SU-DHL-6 (cell line): ENCODE data around the gene FHAD1.

ENCODE experiments used
- H2AFZ ChIP-seq: fragments of 200-600 bp; sonication (generic); 2 replicates; pipeline ENCODE4 v1.6.1; 2014; ENCODE audit warnings: low read depth, mild to moderate bottlenecking, moderate library complexity, mixed read lengths, antibody characterized with exemption, low read length; ENCODE audit not compliant: severe bottlenecking
- H3F3A ChIP-seq: fragments of 200-600 bp; shearing (Covaris generic); 2 replicates; pipeline ENCODE4 v1.6.0; 2016; ENCODE audit warnings: antibody characterized with exemption, mild to moderate bottlenecking; ENCODE audit not compliant: insufficient read depth
- H3K27ac ChIP-seq: fragments of 200-600 bp; sonication (generic); 2 replicates; pipeline ENCODE4 v1.5.1; 2016; ENCODE audit warnings: low read depth, mild to moderate bottlenecking, low read length, moderate library complexity, mixed read lengths
- H3K27me3 ChIP-seq: fragments of 200-600 bp; sonication (generic), shearing (Covaris generic); 2 replicates; pipeline ENCODE4 v1.6.0; 2014; ENCODE audit warnings: mild to moderate bottlenecking, low read length
- H3K36me3 ChIP-seq: fragments of 200-600 bp; sonication (generic); 2 replicates; pipeline ENCODE4 v1.6.1; 2014; ENCODE audit warnings: mild to moderate bottlenecking, low read length, mixed read lengths
- H3K4me2 ChIP-seq: fragments of 300-600, 200-600 bp; shearing (Covaris generic), sonication (generic); 2 replicates; pipeline ENCODE4 v1.6.0; 2014; ENCODE audit warnings: low read length, low read depth, mild to moderate bottlenecking; ENCODE audit not compliant: poor library complexity, severe bottlenecking
- H3K4me3 ChIP-seq: fragments of 200-600 bp; sonication (generic); 2 replicates; pipeline ENCODE4 v1.5.1; 2014; ENCODE audit warnings: antibody characterized with exemption, low read length, mild to moderate bottlenecking, mixed read lengths; ENCODE audit not compliant: insufficient read depth, poor library complexity, severe bottlenecking
- H3K79me2 ChIP-seq: fragments of 200-600 bp; sonication (generic); 2 replicates; pipeline ENCODE4 v1.6.1; 2014; ENCODE audit warnings: mild to moderate bottlenecking, low read length, moderate library complexity; ENCODE audit not compliant: insufficient read depth
- H3K9ac ChIP-seq: fragments of 200-600 bp; sonication (generic); 2 replicates; pipeline ENCODE4 v1.7.0; 2014; ENCODE audit warnings: mild to moderate bottlenecking, low read length
- H3K9me2 ChIP-seq: fragments of 200-600 bp; sonication (generic); replicated peaks from 2 replicates; pipeline ENCODE4 v1.6.1; 2014; ENCODE audit warnings: low read length; ENCODE audit not compliant: insufficient read depth
- H3K9me3 ChIP-seq: fragments of 200-600 bp; sonication (generic); 2 replicates; pipeline ENCODE4 v1.6.1; 2014; ENCODE audit warnings: low read length, mixed read lengths; ENCODE audit not compliant: insufficient read depth
- H4K20me1 ChIP-seq: fragments of 200-600 bp; sonication (generic); 2 replicates; pipeline ENCODE4 v1.6.1; 2014; ENCODE audit warnings: low read depth, mild to moderate bottlenecking, antibody characterized with exemption, low read length, moderate library complexity, mixed read lengths
- EZH2phosphoT487 ChIP-seq: fragments of 200-600 bp; sonication (generic), shearing (Covaris generic); conservative IDR thresholded peaks from 2 replicates; pipeline ENCODE4 v1.6.1; 2018; ENCODE audit warnings: mild to moderate bottlenecking, antibody characterized with exemption, low read length, moderate library complexity, mixed read lengths
- TF ChIP-seq, protein P1 (sequence below): fragments of 200-600 bp; sonication (generic); IDR thresholded peaks from one replicate; pipeline ENCODE4 v1.5.1; 2017; ENCODE audit warnings: antibody characterized with exemption, mild to moderate bottlenecking, low read length, moderate library complexity; ENCODE audit not compliant: insufficient read depth, poor library complexity, severe bottlenecking

The FHAD1 gene

DNA sequence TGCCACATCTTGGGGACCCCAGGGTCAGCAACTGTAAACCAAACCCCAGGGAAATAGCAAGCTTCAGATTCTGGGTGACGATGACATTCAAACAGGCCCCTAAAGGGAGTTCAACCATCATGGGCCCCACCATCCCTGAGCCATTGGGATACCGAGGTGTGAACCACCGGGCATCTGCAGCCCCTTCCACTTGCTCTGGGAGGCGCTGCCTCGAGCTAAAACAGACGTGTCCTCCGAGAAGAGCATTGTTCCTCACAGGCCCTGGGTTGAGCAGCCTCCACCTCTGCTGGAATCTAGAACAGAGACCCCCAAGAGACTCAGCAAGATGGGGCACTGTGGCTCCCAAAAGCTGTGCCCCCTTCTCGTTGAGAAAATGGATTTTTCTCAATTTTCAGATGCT is 143.6 kb downstream of the FHAD1 start:
- Histone ChIP-seq H3K36me3 (no peaks in the 10 kb centered on the region), H3K9me3 (no peaks in the 10 kb centered on the region), H2AFZ (no peak overlapping the region), H3K79me2 (no peaks in the 10 kb centered on the region), H3K9me2 (no peaks in the 10 kb centered on the region), H4K20me1 (no peaks in the 10 kb centered on the region), H3K27me3 (no peaks in the 10 kb centered on the region), H3F3A (no peaks in the 10 kb centered on the region), H3K4me3 (no peak overlapping the region), H3K27ac (no peak overlapping the region), H3K9ac (no peak overlapping the region), H3K4me2 (no peak overlapping the region)
- TF ChIP-seq, protein P1, sequence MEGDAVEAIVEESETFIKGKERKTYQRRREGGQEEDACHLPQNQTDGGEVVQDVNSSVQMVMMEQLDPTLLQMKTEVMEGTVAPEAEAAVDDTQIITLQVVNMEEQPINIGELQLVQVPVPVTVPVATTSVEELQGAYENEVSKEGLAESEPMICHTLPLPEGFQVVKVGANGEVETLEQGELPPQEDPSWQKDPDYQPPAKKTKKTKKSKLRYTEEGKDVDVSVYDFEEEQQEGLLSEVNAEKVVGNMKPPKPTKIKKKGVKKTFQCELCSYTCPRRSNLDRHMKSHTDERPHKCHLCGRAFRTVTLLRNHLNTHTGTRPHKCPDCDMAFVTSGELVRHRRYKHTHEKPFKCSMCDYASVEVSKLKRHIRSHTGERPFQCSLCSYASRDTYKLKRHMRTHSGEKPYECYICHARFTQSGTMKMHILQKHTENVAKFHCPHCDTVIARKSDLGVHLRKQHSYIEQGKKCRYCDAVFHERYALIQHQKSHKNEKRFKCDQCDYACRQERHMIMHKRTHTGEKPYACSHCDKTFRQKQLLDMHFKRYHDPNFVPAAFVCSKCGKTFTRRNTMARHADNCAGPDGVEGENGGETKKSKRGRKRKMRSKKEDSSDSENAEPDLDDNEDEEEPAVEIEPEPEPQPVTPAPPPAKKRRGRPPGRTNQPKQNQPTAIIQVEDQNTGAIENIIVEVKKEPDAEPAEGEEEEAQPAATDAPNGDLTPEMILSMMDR = no peak
- TF ChIP-seq EZH2phosphoT487 = no peak

DNA sequence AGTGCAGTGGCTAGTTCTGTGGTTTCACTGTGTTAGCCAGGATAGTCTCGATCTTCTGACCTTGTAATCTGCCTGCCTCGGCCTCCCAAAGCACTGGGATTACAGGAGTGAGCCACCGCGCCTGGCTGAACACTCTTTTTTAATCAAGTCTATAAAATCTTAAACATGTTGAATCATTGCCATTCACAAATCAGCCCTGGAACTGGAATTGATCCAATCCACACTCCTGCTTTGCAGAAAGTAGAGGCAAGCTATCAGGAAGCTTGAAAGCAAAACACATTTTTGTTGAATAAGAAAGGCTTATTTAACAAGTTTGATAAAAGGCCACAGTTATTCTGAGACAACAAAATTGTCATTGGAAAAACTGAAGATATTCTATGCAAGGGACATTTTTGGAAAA is 144.3 kb downstream of the FHAD1 start:
- Histone ChIP-seq H3K36me3 (no peaks in the 10 kb centered on the region), H3K4me2 (no peak overlapping the region), H4K20me1 (no peaks in the 10 kb centered on the region), H3K9me2 (no peaks in the 10 kb centered on the region), H3K27me3 (no peaks in the 10 kb centered on the region), H3K27ac (no peak overlapping the region), H3K4me3 (no peak overlapping the region), H2AFZ (no peak overlapping the region), H3K79me2 (no peaks in the 10 kb centered on the region), H3K9me3 (no peaks in the 10 kb centered on the region), H3F3A (no peaks in the 10 kb centered on the region), H3K9ac (no peak overlapping the region)
- no peak for TF ChIP-seq EZH2phosphoT487
- TF ChIP-seq, protein P1 = no peak

- no peak overlapping the region for H3K4me2 ChIP-seq
- no peak overlapping the region for H3K9ac ChIP-seq
- no peaks in the 10 kb centered on the region for H3K79me2 ChIP-seq
- H4K20me1 ChIP-seq = no peaks in the 10 kb centered on the region
- H3K27me3 ChIP-seq = no peaks in the 10 kb centered on the region
- H3K9me2 ChIP-seq = no peaks in the 10 kb centered on the region
- no peak for TF ChIP-seq EZH2phosphoT487
- TF ChIP-seq, protein P1 = no peak
- H3K36me3 ChIP-seq = no peaks in the 10 kb centered on the region
- H2AFZ ChIP-seq = no peak overlapping the region
- no peaks in the 10 kb centered on the region for H3F3A ChIP-seq
- H3K27ac ChIP-seq = no peak overlapping the region
- no peaks in the 10 kb centered on the region for H3K9me3 ChIP-seq
- H3K4me3 ChIP-seq = no peak overlapping the region
Observed at GRCh38 chr1:15393475-15394257, 146.6 kb downstream of the FHAD1 start.
